ENCODE results near the gene ZMYND8.
"Not testable (repeated sequence)": the region's sequence is repeated elsewhere in the genome, so short reads cannot be mapped to it uniquely, and the experiment has no call there.

The ZMYND8 gene

DNA sequence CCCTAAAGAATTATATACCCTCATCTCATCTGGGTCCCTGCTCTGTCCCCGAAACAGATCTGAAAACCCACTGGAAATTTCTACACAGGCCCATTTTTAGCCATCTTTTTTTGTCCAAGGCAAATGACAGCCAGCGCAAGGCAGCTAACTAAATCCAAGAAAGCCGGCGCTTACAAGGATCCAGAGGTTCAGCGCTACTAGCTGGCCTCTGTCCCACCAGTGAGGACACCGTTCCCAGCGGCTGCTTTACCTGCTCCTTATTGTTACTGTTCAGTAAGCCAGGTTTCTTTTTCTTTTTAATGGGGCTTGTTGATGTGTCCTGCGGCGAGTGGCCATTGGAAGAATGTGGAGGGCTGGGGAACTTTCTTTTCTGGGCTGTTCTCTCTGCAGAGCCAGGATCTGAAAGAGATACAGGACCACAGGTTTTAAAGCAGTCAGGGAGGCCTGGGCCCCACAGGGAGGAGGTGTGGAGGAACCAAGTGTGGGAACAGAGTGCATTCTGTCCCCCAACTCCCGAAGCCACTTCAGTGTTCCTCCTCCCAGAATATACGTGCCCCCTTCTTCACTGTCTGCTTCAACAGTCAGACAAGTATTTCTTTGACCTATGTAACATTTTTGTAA is 46.6 kb downstream of the ZMYND8 start:
- no peak for DNase-seq

DNA sequence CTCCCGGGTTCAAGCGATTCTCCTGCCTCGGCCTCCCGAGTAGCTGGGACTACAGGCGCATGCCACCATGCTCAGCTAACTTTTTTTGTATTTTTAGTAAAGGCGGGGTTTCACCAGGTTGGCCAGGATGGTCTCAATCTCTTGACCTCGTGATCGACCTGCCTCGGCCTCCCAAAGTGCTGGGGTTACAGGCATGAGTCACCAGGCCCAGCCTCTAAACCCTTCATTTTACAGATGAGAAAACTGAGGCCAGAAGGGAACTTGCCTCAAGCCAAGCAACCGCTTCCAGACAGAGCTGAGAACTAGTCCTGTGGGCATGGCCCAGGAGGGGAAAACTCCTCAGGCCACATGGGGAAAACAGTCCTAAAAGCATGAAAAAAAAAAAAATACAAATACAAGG is 47.1 kb downstream of the ZMYND8 start:
- DNase-seq: no peak

DNA sequence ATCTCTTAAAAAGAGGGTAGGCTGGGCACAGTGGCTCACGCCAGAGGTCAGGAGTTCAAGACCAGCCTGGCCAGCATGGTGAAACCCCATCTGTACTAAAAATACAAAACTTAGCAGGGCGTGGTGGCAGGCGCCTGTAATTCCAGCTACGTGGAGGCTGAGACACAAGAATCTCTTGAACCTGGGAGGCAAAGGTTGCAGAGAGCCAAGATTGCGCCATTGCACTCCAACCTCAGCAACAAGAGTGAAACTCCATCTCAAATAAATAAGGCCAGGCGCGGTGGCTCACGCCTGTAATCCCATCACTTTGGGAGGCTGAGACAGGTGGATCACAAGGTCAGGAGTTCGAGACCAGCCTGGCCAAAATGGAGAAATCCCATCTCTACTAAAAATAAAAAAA is 48.9 kb downstream of the ZMYND8 start:
- DNase-seq: not testable (repeated sequence)

DNA sequence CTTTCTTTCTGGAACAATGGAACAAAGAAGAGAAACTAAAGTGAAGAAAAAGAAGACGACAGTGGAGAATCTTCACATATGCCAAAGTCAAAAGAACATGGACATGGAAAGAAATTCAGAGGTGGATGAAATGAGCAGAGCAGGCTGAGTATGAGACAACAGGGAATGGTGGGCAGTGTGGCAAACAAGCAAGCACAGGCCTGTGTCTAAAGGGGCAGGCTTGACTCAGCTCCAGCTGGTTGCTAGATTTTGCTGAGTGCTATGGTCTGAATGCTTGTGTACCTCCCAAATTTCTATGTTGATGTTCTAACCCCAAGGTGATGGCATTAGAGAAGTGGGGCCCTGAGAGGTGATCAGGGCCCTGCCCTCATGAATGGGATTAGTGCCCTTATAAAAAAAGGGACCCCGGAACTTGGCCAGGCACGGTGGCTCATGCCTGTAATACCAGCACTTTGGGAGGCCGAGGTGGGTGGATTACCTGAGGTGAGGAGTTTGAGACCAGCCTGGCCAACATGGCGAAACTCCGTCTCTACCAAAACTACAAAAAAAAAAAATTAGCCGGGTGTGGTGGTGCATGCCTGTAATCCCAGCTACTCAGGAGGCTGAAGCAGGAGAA is 49.6 kb downstream of the ZMYND8 start:
- no peak for DNase-seq

DNA sequence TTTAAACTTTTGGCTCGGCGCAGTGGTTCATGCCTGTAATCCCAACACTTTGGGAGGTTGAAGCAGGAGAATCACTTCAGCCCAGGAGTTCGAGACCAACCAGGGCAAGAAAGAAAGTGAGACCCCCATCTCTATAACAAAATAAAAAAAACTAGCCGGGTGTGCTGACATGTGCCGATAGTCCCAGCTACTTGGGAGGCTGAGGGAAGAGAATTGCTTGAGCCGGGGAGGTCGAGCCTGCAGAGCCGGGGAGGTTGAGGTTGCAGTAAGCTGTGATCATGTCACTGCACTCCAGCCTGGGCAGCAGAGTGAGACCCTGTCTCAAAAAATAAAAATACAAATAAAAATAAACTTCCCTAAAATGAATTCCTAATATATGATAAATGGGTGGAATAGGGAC is 50.4 kb downstream of the ZMYND8 start:
- DNase-seq: no peak

DNA sequence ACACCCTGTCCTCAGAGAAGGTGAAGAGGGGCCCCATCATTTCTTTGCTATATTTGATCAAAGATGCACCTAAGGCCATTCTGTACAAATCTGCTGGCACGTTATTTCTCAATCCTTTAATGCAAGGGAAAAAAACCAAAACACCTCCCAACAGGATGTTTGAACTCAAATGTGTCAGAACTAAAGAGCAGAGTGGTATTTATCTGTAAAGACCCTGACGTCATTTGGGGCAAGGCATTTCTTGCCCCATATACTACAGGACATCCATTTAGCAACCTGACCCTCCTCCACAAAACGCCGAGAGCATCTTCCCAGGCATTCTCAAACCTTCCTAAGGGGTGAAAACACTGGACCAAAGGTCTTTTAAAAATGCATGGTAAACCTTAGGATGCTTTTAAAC is 50.8 kb downstream of the ZMYND8 start:
- DNase-seq: no peak

DNA sequence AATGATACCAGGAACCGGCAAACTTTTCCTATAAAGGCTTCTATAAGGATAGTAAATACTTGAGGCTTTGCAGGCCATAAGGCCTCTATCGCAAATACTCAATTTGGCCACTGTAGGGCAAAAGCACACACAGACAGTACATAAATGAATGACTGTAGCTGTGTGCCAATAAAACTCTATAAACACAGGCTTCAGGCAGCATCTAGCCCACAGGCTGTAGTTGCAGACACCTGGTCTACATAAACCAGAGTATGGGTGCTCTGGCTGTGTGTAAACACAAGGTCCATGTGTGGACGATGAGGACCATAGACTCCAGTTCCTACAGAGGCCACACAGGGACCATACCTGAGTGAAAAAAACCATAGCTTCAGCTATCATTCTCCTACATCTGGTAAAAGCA is 52.2 kb downstream of the ZMYND8 start:
- peak; percentile 39 for DNase-seq

DNA sequence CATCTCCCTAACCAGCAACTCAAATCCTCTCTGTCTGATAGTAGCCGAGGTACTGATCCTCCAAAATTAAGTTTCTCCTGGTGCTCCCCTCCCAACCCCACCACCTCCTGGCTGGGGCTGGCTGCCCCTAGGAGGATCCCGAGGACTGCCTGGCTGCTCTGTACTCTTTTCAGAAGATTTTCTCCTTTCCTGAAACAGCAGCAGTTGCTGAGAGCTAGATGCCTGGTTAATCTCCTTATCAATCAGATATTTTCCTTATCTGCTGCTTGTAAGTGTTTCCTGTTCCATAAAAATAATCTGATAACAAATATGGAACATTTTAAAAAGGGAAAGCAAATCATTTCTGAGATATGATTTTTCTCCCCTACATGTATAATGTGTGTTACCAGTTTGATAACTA is 52.8 kb downstream of the ZMYND8 start:
- no peak for DNase-seq

DNA sequence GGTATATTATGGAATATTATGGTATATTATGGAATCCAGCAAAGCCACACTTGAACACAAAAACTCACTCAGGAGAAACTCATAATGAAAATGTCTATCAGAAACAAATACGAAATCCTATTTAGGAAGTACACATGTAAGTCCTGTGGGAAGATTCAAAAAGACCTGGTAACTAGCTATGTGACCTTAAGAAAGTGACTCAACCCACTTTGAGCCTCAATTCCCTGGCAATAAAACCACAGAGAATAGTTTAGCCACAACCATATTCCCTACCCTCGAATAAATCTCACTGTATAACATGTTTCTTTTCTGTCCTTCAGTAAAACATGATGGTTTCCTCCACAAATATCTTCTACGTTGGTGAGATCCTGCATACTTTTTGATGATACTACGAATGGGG is 56.4 kb downstream of the ZMYND8 start:
- DNase-seq: no peak

DNA sequence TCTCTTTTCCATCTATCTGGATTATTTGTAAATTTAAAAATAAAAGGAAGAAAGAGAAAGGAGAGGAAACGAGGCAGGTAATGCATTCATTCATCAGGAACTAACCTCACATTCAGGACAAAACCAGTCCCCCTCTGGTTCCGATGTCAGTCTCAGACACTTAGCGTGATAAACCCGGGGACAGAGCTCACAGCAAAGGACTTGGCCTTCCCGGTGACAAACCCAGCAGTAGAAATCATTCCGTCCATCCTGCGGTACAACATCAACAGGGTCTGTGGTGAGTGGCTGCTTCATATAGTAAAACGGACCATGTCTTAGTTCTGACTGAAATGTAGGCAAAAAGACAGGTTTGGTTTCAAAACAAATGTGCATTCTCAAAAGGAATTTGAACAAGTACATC is 57.9 kb downstream of the ZMYND8 start:
- DNase-seq: no peak

DNA sequence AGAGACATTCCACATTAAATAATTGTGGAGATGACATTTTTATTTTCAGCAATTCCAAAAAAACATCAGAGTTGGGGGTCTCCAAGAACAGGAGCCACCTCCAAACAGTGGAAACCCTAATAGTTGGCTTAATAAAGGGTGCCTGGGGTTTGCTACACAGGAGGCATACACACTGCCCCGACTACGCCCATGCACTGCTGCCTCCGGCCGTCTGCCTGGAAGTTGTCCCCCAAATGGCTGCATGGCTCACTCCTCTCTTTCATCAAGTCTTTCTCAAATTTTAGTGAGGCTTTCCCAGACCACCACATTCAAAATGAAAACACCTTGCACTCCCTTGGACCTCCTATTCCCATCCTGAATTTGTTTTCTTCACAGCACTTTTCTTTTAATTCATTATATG is 58.8 kb downstream of the ZMYND8 start:
- no peak for DNase-seq

DNA sequence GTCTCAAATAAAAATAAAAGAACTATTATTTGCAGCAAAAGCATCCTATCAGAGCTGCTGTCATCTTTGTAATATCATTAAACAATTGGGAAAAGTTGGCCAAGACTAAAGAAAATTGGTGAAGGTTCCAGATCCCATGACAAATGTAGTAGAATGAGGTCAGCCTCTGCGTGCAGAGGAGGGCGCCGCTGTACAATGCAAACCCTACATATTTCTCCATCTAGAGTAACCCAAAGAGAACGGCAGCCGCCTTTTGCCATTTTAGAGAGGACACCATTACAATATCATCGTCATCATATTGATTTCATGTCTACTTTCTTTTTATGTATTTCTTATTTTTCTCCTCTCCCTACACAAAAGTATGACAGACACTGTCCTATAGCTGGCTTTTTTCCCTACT is 59.5 kb downstream of the ZMYND8 start:
- no peak for DNase-seq

DNA sequence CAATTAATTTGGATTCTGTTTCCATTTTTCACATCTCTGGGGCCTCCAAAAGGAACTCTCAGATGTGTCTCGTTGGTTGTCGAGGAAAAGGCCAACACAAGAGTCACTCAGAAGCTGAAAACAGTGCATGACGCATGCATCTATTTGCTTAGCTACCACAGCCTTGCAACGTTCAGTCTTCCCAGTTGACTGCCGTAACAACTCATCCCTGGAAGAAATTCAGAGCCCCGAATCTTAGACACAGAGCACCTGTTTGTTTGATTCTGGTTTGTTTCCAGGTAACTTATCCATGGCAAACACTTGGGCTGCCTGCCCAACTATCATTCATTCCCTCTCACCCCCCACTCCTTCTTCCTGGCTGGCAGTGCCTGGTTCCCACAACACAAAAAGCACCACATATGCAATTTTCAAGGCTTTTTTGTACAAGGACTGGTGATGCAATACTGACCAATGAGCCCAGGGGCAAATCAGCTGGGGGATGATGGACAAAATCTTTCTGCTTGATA is 60.5 kb downstream of the ZMYND8 start:
- no peak for DNase-seq

DNA sequence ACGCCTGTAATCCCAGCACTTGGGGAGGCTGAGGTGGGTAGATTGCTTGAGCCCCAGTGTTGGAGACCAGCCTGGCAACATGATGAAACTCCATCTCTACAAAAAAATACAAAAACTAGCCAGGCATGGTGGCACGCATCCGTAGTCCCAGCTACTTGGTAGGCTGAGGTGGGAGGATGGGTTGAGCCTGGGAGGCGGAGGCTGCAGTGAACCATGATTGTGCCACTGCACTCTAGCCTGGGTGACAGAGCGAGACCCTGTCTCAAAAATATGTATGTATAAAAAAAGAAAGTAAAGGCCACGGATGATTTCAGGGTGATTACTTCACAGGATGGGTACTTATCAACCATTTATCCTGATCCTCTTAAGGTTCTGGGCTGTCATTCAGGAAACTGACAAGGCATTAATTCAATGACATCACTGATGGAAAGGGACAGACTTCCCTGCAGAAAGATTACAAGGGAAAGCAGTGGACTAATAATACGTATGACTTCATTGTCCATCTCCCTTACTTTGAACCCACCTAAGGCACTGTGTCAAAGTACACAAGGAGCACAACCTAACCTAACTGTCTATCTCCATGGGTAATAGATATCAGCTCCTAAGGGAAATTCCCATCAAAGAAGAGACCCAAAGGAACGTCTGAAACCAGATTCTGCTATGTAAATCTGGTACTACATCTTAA is 61.2 kb downstream of the ZMYND8 start:
- DNase-seq: no peak

DNA sequence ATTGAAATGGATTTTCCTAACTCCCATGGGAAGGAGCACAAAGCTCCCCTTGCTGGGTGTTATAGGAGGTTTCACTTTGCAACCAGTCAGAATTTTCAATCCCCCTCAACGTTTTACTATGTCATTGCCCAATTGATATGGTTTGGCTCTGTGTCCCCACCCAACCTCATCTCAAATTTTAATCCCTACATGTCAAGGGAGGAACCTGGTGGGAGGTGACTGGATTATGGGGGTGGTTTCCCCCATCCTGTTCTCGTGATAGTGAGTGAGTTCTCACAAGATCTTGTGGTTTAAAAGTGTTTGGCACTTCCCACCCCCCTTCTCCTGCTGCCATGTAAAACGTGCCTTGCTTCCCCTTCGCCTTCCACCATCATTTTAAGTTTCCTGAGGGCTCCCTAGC is 62.9 kb downstream of the ZMYND8 start:
- no peak for DNase-seq

DNA sequence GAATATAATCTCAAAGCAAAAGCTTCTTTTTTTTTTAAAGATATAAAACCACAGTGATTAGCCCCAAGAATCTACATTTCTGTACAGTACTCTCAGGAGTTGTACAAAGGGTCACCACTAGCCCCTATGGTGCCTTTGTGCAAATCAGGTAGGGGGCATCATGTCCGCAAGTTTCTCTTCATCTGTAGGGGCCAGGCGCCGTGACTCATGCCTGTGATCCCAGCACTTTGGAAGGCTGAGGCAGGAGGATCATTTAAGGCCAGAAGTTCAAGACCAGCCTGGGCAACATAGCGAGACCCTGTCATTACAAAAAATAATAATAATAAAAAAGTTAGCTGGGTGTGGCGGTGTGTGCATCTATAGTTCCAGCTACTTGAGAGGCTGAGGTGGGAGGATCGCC is 63.9 kb downstream of the ZMYND8 start:
- no peak for DNase-seq

DNA sequence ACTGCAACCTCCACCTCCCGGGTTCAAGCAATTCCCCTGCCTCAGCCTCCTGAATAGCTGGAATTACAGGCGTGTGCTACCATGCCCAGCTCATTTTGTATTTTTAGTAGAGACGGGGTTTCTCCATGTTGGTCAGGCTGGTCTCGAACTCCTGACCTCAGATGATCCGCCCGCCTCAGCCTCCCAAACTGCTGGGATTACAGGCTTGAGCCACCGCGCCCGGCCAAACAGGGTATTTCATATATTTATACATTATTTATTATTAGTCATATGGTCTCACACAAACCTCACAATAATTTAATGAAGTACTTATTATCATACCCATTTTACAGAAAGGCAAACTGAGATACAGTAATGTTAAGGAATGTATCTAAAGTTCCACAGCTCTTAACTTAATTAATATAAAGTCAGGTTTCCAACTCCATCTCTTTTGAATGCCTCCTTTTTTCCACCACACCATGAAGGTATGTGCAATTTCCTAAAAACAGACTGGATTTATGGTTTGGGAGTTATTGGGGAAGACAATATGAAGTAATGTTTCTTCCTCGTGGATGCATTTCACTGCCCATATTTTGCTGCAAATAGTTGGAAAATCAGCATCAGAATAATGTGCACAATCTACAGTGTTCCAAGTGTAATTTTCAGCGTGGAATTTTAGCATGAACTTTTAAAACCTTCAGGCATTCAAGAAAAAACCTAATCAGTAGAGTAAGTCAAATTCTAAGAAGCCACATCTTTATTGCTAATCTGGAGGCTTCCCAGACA is 65.7 kb downstream of the ZMYND8 start:
- DNase-seq: no peak

DNA sequence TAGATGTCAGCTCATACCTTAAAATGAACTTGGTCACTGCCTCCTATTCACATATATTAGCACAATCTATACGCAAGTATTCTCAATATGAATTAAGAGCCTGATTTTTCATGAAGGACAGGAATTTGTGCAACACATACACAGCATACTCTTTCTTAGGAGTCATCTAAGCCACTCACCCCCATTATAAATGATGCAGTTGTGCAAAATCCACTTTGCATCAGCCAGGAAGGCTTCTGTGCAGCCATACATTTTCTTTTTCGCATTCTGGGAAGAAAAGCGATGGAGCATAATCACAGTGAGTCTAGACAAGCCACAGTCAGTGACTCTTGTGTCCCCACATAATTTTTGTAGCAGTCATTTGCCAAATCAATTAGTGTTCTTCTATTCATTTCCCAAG is 66.5 kb downstream of the ZMYND8 start:
- no peak for DNase-seq

DNA sequence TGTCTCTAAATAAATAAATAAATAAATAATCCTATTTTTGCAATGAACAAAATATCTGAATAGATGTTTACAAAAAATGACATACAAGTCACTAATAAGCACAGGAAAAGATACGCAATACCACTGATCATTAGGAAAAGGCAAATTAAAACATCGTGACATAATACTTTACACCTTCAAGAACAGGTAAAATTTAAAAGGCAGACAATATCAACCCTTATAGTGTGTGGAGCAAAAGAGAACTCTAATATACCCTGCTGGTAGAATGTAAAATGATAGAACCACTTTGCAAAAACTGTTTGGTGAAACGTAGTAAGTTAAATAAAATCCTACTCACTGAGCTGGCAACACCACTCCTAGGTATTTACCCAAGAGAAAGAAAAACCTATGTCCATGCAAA is 67.4 kb downstream of the ZMYND8 start:
- no peak for DNase-seq

DNA sequence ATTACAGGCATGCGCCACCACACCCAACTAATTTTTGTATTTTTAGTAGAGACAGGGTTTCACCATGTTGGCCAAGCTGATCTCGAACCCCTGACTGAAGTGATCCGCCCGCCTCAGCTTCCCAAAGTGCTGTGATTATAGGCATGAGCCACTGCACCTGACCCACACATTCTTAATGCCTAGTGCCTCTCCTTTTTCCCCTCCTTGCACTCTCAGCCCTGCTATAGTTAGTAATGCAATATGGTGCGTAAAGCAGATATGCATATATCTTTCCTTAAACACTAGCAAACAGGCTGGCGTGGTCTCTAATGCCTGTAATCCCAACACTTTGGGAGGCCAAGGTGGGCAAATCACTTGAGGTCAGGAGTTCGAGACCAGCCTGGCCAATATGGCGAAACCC is 68.0 kb downstream of the ZMYND8 start:
- not testable (repeated sequence) for DNase-seq

DNA sequence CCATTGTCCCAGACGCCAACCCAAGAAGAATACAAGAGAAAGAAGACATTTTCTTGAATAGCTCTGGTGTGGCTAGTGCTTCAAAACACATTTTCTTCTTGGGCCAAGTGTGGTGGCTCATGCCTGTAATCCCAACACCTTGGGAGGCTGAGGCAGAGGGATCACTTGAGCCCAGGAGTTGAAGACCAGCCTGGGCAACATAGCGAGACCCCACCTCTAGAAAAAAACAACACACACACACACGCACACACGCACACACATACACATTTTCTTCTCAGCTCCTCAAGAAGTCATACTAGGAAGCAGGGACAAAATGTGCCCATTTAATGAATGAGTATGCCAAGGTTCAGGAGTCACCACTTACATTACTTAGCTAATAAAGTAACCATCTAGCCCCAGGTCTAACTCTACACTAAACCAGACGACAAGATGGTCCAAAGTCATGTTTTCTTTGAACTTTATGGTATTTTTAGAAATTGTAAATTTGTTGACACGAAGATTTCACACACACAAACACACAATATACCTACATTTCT is 68.8 kb downstream of the ZMYND8 start:
- no peak for DNase-seq

DNA sequence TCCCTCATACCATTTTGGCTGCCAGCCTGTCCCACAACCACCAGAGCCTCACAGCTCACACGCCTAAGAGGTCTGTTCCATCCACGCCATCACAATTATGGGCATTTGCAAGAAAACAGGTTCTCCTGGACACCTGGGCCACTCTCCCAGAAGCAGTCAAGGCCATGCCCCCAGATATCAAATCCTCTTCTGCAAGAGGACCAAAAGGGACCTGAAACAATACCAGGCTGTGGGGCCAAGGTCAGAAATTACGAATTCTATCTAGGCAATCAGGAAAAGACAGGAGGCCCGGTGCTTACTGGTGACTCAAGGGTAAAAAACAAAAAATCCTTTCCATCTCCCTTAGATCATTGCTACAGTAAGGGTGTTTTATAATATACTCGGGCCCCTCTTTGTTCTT is 69.8 kb downstream of the ZMYND8 start:
- DNase-seq: no peak

DNA sequence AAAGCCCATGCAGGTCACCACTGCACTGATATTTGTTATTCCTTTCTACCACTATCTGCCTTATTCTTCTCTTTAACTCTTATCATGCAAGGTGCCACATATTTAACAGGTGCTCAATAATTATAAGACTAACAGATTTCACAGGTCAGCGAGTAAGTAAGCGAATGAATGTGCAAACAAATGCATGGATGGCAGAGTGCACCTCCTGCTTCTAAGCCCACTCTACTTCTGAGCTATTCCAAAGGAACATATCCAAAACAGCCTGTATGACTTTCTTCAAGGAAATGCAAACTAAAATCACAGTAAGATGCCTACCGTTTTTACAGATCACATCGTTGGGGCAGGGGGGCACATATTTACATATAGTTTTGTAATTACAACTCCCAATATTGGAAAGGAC is 71.3 kb downstream of the ZMYND8 start:
- DNase-seq: no peak

DNA sequence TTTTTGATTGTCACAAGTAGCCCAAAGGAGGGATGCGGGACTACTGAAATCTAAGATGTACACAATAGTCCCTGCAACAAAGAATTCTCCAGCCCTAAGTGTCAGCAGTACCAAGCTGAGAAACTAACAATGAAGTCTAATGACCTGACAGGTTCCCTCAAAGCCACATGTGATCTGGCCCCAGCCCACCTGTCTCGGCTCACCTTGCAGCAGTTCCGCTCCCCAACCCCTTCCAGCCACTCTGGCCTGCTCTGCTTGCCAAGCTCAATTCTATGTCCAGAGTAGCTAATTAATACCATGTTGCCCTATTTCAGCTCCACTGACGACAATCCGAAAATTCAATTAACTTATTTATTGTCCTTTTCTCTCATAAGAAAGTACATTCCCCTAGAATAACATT is 72.1 kb downstream of the ZMYND8 start:
- no peak for DNase-seq
